AG09319 (cell line): ENCODE measurements around the gene GATM.

Source experiments
- DNase-seq: peaks from one replicate; pipeline ENCODE4 v3.0.0-alpha.2; 2010; ENCODE audit warnings: low read depth; ENCODE audit errors: extremely low read depth
- TF ChIP-seq, protein P1 (sequence below): IDR thresholded peaks from 2 replicates; pipeline ENCODE4 v1.5.1; 2011; ENCODE audit warnings: low read depth, mild to moderate bottlenecking, inconsistent platforms, low read length, moderate library complexity

The GATM gene

DNA sequence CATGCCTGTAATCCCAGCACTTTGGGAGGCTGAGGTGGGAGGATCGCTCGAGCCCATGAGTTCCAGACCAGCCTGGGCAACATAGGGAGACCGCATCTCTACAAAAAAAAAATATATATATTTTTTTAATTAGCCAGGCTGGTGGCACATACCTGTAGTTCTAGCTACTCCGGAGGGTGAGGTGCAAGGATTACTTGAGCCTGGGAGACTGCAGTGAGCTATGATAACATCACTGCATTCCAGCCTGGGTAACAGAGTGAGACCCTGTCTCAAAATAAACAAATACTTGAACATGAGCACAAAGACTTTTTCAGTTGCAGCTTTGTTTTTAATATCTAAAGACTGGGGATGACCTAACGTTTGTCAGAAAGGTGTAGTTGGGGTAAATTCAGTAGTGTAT lies 31.3 kb upstream of the GATM start:
- no peak for DNase-seq
- TF ChIP-seq, protein P1, sequence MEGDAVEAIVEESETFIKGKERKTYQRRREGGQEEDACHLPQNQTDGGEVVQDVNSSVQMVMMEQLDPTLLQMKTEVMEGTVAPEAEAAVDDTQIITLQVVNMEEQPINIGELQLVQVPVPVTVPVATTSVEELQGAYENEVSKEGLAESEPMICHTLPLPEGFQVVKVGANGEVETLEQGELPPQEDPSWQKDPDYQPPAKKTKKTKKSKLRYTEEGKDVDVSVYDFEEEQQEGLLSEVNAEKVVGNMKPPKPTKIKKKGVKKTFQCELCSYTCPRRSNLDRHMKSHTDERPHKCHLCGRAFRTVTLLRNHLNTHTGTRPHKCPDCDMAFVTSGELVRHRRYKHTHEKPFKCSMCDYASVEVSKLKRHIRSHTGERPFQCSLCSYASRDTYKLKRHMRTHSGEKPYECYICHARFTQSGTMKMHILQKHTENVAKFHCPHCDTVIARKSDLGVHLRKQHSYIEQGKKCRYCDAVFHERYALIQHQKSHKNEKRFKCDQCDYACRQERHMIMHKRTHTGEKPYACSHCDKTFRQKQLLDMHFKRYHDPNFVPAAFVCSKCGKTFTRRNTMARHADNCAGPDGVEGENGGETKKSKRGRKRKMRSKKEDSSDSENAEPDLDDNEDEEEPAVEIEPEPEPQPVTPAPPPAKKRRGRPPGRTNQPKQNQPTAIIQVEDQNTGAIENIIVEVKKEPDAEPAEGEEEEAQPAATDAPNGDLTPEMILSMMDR: no peak

DNA sequence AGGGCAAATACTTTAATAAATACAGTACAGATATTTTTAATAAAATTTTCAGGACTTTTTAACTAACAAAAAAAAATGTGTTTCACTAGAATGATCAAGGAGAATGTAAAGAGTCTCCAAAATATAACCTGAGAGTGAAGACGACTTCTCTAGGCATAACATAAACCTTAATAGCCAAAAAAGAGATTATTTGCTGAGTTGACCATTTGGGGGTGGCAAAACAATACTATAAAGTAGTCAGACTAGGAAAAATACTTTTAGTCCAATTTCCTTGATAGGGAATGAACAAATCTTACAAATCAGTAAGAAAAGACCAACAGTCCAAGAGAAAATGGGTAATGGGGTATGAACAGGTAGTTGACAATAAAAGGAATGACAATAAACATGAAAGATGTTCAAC lies 29.4 kb upstream of the GATM start:
- TF ChIP-seq, protein P1: no peak

DNA sequence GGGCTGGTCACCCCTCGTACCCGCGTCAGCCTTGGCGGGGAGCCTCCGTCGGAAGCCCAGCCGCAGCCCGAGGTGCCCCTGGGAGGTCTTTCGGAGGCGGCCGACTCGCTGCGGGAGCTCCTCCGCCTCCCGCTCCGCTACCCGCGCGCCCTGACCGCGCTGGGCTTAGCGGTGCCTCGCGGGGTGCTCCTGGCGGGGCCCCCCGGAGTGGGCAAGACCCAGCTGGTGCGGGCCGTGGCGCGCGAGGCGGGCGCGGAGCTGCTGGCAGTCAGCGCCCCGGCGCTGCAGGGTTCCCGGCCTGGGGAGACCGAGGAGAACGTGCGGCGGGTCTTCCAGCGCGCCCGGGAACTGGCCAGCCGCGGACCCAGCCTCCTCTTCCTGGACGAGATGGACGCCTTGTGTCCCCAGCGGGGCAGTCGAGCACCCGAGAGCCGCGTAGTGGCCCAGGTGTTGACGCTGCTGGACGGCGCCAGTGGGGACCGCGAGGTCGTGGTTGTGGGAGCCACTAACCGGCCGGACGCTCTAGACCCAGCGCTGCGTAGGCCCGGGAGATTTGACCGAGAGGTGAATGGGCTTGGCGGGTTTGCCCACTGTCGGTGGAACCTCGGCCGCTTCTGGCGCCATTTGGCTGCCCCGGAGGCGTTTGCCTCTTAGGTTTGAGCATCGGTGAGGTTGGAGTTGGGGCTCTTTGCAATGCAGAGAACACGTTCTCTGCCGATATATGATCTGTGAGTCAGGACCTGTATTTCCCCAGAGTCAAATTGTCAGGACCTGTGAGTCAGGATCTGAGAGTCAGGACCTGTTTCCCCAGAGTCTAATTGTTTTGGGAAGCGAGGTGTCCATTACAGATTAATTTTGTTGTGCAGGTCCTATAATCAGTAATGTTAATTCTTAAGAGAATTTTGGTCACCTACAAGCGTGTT lies 24.9 kb upstream of the GATM start:
- DNase-seq: no peak
- TF ChIP-seq, protein P1: no peak

More for the DNA sequence above, 29.4 kb upstream of the GATM start:
- DNase-seq: no peak

DNA sequence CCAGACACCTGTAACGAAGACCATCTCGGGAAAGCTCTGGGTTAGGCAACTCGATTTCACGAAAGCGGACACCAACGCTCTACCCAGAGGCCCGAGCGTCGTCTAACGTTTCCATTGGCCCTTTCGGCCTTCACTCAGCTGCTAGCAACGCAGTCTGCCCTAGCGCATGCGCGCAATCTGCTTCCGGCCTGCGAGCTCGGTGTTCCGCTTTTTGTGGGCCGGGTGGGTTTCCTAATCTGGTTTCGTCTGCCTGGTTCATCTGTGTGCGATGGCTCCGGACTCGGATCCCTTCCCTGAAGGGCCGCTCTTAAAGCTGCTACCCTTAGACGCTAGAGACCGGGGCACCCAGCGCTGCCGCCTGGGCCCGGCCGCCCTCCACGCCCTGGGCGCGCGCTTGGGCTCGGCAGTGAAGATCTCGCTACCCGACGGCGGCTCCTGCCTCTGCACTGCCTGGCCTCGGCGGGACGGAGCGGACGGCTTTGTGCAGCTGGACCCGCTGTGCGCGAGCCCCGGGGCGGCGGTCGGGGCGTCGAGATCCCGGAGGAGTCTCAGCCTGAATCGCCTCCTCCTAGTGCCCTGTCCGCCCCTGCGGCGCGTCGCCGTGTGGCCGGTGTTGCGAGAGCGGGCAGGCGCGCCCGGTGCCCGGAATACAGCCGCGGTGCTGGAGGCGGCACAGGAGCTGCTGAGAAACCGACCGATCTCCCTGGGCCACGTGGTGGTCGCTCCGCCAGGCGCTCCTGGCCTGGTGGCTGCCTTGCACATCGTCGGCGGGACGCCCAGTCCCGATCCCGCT lies 24.0 kb upstream of the GATM start:
- peak; percentile 98 for DNase-seq
- TF ChIP-seq, protein P1: no peak

DNA sequence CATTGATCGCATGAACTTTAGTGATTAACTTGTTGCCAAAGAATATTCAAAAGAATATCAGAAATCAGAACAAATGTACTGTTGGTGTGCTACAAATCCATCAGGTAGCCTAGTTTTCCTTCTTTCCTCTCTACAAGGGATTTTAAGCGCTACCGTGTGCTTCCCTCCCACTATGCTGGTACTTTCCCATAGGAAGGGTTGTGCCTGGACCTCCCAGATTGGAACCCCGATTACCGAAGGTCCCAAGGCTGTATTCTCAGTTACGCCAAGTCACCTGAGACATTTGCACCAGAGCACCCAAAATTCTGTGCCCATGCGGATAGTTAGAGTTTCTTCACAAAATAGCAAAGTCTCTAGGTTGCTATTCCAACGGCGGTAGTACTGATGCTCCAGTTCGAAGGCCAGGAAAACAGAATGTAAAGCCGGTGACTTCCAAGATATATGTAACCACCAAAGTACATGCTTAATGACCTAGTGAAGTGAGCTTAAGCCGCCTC lies 23.4 kb upstream of the GATM start:
- TF ChIP-seq, protein P1: no peak
- DNase-seq: no peak

DNA sequence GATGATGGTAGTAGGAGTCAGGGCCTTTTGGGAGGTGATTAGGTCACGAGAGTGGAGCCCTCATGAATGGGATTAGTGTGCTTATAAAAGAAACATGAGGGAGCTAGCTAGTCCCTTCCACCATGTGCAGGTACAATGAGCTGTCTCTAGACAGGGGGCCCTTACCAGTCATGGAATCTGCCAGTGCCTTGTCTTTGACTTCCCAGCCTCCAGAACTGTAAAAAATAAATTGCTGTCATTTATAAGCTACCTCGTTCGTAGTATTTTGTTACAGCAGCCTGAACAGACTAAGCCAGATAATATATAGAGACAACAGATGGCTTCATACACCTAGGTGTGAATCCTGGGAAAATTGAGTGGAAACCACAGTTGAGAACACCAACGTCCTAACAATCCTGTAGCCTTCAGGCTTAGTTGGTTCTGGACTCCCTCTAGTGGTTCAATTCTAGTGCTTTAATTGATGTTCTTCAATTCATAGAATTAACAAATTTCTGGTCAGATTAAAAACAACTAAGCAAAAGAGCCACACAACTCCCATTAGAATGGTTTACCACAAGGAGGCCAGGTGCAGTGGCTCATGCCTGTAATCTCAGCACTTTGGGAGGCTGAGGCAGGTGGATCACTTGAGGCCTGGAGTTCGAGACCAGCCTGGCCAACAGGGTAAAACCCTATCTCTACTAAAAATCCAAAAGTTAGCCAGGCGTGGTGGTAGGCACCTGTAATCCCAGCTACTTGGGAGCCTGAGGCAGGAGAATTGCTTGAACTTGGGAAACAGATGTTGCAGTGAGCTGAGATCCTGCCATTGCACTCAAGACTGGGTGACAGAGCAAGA lies 21.3 kb upstream of the GATM start:
- no peak for DNase-seq
- TF ChIP-seq, protein P1: peak; percentile 62
